ENCODE data around the gene HCN2.

The HCN2 gene

DNA sequence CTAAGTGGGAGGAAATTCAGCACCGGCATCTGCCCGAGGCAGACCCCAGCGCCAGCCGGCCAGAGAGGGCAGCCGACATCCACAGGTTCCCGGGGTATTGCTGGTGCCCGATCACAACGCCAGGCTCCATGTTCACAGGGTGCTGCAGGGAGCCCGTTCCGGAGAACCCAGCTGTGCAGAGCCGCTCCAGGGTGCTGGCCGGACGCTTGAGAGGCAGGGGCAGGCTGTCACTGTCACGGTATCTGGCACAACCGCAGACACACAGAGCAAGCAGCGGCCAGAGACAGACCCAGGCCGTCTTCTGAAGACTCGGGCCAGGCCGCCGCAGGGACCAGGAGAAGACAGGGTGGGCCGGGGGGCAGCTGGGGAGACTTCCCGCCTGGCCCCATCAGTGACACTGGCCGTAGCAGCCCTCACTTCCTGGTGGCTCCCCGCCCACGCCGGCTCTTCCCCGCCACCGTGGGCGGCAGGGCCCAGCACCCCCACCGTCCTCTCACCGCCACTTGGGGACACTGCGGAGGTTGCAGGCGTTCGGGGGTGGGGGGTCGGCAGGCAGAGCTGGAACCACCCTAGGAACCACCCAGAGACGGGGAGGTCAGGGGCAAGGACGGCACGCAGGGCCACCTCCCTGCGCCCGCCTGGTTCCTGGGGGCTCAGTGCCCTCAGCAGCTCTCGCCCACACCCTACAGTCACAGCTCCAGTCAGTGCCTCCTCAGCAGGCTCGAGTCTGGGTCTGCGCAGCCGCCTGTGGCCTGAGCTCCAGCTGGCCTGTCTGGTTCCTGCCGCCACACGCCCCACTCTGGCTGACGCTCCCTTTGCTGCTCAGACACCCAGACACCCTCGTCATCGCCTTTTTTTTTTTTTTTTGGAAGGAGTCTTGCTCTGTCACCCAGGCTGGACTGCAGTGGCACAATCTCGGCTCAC, 69.5 kb downstream of the HCN2 start:
- DNase-seq: no peak

DNA sequence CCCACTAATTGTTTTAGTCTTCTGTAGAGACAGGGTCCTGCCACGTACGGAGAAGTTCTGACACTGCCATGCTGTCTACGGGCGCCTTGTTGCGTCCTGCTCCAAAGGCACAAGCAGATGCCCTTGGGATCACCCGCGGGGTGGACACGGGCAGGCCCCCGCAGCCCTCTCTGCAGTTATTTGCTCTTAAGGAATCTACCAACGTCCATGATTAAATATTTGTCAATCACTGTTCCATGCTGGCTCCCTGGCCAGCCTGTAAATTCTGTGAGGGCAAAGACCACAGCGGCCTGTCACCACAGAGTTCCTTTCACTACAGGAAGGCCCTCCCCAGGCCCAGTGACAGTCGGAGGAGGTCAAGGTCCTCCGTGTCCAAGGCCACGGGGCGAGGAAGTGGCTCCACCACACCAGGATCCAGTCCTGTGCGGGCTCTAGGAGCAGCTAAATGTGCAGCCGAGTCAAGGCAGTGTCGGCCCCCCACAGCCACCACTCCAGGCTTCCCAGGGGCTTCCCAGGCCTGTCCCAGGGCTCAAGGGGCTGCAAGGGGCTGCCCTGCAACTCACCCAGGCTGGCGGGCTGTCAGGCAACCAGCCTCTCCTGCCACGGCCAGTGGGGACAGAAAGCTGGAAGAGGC, 71.2 kb downstream of the HCN2 start:
- DNase-seq: no peak

DNA sequence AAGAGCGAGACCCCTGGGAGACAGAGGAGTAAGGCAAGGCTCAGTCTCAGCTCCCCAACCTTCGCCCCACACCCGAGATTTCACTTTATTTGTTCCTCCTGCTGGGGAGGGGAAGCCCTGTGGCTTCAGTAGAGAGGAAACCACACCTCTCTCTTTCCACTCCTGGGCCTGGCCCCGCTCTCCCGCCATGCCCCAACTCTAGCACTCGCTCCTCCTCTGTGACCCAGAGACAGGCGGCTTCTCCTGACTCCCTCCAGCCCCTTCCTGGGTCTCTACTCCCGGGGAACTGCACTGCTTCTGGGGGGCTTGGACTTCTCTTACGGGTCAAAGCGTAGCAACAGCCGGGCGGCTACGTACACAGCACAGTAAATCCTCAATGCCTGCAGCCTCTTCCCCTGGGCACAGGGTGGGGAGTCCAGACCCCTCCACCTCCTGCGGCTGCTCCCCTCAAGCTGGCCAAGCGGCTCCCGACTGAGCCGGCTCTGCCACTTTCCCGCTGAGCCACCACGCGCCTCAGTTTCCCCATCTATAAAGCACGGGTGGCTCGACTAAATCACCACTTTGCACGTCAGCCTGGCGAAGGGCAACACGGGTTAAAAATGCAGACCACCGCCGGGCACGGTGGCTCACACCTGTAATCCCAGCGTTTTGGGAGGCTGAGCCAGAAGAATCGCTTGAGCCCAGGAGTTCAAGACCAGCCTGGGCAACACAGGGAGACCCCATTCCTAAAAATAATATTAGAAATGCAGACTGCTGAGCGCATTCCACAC, 71.9 kb downstream of the HCN2 start:
- DNase-seq: peak; percentile 88

DNA sequence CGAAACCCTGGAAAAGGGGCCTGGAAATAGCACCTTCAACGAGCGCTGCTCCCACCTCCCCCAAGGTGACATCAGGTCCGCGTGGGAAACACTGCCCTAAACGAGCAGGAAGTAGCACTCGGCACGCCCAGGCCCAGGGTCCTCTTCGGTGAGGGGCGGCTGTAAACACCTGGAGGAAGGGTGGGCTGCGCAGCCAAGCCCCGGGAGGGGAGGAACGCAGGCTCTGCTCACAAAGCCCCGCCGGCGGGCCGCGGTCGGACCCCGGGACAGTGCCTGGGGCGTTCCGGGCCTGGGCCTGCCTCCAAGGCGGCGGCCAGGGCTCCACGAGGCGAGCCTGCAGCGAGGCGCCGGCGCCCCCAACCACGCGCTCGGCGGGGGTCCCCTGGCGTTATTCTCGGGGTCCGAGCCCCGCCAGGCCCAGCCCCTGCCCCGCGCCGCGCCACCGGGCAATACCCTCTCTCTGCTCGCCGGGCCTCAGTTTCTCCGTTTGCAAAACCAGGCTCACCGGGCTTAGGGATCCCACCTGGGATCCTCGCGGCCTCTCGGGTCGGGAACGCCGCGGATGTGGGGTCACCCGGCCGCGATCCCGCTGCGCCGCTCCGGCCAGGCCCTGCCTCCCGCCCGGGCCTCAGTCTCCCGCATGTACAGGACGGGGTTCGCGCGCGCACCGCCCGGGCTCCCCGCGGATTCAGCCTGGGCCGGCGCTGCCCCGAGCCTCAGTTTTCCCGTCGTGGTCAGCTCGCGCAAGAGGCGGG, 72.7 kb downstream of the HCN2 start:
- DNase-seq: peak; percentile 83

DNA sequence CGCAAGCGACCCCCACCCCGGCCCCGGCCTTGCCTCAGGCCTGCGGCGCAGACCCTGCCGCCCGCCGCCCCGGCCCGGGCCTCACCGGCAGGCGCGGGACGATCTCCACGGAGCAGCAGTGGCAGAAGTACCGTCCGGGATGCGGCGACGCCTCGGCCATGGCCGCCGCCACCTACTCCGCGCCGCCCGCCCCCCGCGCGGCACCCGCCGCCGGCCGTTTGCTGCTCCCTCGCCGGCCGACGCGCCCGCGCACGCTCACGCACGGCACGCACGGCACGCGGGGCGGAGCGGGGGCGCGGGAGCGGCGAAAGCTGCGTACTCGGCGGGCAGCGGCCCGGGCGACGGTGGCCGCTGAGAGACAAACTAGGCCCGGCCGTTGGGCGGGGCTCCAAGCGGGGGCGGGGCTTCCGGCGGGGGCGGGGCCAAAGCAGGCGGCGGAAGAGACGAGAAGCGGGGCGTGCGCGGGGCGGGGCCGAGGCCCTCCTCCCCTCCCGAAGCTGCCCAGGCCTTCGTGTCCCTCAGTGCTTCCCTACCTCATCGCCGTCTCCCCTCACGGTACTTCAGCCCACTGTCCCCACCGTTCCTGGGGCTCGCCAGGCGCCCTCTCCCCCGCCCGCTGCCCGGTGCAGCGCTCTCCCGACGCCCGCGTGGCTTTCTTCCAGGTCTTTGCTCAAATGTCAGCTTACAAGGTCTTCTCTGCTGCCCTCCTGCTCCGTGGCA, 73.4 kb downstream of the HCN2 start, which contains the start of gene RNF126:
RNF126 (minus strand) TSS at position 253 of the 720 bp plus-strand sequence; CDS start at position 160, 93 bp downstream.
- DNase-seq: peak; percentile 96

DNA sequence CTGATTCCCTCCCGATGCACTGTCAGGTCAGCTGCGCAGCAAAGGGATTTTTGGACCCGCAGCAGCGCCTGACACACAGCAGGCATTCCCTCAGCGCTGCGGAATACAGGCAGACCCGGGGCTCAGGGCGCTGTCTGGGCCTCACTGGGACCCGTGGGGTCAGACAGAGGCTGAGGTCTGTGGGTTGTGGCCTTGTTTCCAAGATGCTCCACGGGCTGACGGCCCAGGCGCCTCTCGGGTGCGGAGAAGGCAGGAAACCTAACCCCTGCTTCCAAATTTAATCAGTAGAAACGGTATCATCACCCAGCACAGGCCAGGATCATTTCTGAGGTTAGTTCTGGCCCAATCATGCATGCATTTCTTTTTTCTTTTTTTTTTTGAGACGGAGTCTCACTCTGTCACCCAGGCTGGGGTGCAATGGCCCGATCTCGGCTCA, 74.0 kb downstream of the HCN2 start:
- no peak for DNase-seq

DNA sequence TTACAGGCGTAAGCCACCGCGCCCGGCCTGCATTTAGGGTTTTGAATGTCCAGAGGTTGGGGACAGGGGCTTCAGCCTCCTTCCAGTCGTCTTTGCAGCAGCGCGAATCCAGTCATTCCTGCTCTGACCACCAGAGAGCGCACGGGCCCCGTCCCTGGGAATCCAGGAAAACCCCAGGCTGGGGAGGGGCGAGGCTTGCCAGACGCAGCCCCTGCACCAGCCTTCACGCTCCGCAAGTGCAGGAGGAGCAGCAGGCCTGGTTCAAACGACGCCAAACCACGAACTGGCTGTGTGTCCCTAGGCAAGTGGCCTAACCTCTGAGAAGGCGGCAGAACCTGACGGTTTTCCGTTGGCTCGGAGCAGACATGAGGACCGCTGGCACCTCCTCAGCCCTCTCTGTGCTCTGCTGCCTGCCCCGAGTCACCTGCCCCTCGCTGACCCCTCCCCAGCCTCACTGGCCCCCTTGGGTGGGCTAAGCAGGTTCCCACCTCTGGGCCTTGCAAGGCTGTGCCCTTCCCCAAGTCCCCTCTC, 75.3 kb downstream of the HCN2 start:
- peak; percentile 90 for DNase-seq
